SKM-1 treated with dmso at 0.1 percent for 144 hours (cell line): ENCODE data around the gene EYA4.

Experiments used
- DNase-seq: peaks from one replicate; lab custom pipeline; 2025; ENCODE audit not compliant: unreplicated experiment; lab: John Stamatoyannopoulos, UW

Gene EYA4

DNA sequence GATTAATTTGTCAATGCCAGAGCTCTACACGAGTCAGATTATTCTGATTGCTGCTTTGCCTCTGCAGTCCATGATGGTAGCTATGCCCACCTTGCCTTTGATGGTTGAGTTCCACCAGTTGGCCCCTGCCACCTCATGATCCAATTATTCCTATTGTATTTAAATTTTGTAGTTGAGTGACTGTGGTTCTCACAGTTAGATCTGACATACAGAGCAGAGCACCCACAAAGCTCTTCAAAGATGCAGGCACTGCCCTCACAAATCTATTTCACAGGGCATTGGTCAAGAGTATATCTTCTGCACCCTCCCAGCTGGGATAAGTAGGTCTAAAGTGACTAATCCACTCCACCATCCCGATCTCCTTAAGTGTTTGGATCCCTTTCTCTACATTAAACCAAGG lies 318.8 kb downstream of the EYA4 start:
- DNase-seq, result no peak

DNA sequence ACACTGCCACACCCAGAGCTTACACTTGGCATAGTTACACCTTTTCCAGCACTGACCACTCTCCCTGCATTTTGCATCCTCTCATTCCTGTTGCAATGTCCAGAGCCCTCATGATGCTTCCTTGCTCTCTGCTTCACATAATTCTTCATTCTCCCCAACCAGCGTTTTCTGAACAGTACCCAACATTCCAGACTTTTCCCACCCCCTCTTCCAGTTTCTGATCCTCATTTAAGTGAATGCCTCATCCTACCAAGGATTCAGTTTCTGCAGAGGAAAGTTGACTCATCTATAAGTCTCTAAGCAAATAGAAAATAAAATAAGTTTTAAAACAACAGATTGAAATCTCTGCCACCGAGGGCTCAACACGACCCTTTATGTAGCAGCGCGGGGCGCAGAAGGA lies 326.5 kb downstream of the EYA4 start:
- DNase-seq, result no peak

DNA sequence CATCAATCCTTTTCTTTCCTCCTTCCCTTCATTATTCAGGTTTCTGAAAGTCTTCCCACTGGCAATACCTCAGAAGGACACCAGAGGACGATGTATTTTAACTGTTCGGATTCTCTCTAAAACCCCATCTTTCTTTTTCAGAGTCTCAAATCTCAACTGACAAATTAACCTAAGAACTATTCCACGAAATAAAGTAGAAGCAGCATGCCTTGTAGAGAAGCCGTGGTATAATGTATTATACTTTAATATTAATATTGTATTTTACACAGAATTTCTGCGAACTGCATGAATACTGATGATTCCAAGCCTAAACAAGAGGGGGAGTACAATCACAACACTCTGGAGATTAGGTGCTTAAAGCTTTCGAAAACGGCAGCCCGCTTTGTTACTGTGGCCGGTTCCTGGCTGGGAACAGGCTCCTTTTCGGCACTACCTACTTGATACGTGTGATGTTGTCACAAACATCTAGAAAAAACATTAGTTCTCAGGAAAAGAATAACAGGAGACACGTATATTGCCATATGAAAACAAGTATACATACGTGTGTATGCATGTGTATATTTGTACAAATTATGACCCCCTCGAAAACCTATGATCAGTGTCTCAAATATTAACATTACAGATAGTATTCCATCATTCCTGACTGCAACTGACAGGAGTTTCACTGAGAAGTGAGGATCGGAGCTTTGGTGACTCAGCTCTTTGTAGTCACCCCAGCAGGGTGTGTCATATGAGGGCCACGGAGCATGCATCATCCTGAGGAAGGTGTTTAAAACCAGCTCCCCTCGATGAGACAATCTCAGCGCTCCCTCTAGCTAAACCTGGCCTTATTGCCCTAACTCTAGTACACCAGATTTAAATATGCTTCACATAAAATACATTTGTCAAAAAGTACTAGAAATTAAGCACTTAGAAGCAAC lies 328.1 kb downstream of the EYA4 start:
- DNase-seq, result peak; percentile 61

DNA sequence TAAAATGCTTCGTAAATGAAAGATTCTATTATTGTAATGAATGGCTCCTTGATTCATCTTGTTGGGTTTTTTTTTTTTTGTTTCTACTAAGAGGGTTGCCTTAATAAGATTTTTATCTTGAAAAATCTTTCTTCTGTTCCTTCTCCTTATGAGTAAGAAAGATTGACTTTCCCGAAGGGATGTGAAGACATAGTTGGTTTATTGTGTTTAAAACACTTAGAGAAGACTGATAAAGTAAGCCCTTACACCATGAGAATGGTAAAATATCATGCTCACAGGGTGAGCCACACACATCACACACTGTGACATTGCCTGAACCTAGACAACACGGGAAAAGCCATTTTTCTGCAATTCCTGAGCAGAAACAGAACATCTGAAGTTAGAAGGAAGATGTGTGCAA lies 330.5 kb downstream of the EYA4 start:
- DNase-seq, result no peak

DNA sequence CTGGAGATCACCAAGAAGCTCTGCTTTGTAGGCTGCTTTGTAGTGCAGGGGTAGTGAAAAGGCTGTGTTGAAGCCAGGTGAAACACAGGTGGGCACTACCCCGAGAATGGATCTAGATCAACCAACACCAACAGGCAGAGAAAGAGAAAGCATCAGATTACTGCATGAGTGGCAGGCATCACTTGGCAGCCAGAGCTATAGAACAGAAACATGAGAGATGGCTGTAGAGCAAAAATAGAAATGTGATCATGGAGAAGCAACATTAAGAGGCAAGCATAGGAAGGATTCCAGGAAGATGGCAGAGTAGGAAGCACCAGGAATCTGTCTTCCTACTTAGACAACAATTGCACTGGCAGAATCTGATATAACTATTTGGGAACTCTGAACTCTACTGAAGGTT lies 336.7 kb downstream of the EYA4 start:
- no peak for DNase-seq
